HG03159 (cell line): ENCODE measurements around the gene TSPAN13.

Experiments
- ATAC-seq: cut with Tn5 transposase; IDR thresholded peaks from one replicate; pipeline ENCODE4 v1.9.1; 2021; ENCODE audit warnings: mild to moderate bottlenecking, moderate library complexity; ENCODE audit not compliant: unreplicated experiment

Gene TSPAN13

GRCh38 chr7:16753102-16753931, at the start of gene TSPAN13:
Gene TSPAN13, plus strand, starts transcription at chr7:16753755. Its CDS starts 213 bp downstream, at chr7:16753968.
- peak; percentile 70 for ATAC-seq

GRCh38 chr7:16708511-16708910, 45.0 kb upstream of the TSPAN13 start:
- ATAC-seq: no peak

GRCh38 chr7:16708980-16709379, 44.6 kb upstream of the TSPAN13 start:
- ATAC-seq: no peak

- no peak for ATAC-seq
These were observed 42.9 kb upstream of the TSPAN13 start for GRCh38 chr7:16710651-16711050.

DNA sequence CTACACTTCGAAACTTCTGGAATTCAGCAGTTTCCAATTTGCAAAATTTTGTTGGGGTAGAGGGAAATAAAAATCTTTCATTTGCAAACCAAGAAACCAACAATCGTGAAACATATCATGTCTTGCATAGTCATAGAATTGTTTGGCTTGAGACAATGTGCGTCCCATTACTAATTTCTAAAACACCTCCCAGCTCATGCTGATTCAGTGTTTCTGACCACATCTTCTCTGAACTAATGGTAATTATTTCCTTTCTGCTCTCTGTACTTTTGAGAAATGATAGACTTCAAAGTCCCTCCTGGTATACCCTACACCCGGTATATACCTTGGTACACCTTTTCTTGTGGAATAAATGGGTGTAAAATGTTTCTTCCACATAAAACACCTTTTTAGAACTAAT, 41.8 kb upstream of the TSPAN13 start:
- no peak for ATAC-seq

DNA sequence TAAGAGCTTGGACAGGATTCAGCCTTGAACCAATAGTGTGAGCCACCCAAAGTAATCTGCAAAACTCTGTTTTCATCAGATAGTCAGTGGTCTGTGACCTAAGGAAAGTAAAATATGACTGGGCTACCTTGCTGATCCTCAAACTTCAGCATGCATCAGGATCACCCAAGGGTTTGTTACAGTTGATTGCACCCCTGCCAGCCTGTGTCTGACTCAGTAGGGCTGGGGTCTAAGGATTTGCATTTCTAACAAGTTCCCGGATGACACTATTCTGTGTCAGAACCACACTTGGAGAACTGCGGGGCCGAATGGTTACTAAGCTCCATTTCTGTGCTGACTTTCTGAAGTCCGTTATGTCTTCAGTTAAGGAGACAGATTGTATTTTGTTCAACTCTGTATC, 40.6 kb upstream of the TSPAN13 start:
- no peak for ATAC-seq

- no peak for ATAC-seq
These were observed 37.6 kb upstream of the TSPAN13 start for GRCh38 chr7:16715928-16716327.

DNA sequence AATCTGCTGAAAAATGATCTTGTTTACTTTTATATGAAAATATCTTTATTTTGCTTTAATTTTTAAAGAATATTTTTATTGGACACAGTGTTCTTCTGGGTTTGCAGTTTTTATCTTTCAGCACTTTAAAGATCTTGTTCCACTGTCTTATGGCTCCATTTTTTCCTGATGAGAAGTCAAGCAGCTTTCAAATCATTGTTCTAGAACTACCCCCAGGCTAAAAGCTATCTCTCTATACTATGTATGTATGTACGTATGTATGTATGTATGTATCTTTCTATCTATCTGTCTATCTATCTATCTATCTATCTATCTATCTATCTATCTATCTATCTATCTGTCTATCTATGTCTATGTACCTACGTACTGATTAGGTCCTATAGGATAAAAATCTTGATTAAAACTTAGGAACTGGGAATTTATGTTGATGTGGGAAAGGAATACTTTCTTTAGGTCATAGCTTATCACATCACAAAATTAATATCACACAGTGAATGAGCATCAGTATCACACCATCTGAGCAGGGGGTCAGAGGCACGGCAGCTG, 35.4 kb upstream of the TSPAN13 start:
- no peak for ATAC-seq

- ATAC-seq: no peak
These were observed 33.9 kb upstream of the TSPAN13 start for GRCh38 chr7:16719699-16720098.

- no peak for ATAC-seq
These were observed 32.0 kb upstream of the TSPAN13 start for GRCh38 chr7:16721541-16721940.

GRCh38 chr7:16724344-16724743, 29.2 kb upstream of the TSPAN13 start:
- no peak for ATAC-seq

- no peak for ATAC-seq
These were observed 27.4 kb upstream of the TSPAN13 start for GRCh38 chr7:16726189-16726588.

DNA sequence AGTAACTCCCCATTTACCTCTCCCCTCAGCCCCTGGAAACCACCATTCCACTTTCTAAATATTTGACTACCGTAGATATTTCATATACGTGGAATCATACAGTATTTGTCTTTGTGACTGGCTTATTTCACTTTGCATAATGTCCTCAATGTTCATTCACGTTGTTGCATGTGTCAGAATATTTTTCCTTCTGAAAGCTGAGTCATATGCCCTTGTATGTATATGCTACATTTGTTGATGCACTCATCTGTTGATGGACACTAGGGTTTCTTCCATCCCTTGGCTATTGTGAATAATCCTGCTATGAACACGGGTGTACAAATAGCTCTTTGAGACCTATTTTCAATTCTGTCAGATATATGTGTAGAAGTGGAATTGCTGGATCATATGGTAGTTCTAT, 25.8 kb upstream of the TSPAN13 start:
- no peak for ATAC-seq

DNA sequence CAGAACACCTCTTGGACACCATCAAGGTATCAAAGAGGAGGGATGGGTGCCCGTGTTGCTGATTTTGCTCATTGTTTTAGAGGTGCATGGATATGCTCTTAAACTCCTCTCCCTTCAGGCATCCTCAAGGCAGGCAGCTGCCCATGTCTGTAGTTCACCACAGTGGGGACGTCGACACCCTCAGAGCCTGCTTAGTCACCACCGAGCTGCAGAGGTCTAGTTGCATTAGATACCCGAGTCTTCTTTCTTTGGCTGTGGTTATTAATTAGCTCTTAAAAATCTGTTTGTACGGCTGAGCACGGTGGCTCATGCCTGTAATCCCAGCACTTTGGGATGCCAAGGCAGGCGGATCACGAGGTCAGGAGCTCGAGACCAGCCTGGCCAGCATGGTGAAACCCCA, 24.7 kb upstream of the TSPAN13 start:
- ATAC-seq: no peak

DNA sequence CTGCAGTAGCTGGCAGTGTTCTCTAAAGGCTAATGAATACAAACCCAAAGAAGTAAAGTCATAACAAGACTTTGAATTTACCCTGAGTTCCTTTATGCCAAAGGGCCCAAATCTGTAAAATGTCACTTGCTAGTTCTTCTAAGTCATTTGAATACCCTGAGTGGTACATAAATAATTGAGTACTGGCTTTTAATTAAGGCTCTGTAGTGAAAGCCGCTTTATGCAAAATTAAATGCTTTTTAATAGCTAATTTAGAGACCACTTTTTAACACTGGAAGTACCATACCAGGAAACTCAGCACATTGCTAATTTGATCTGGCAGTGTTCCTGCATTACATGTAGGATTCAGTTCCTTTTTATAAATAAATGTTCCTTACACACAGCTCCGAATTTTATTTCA, 24.0 kb upstream of the TSPAN13 start:
- no peak for ATAC-seq

GRCh38 chr7:16730937-16731336, 22.6 kb upstream of the TSPAN13 start:
- no peak for ATAC-seq

GRCh38 chr7:16732828-16733227, 20.7 kb upstream of the TSPAN13 start:
- ATAC-seq: no peak

GRCh38 chr7:16734148-16734726, 19.3 kb upstream of the TSPAN13 start:
- no peak for ATAC-seq

DNA sequence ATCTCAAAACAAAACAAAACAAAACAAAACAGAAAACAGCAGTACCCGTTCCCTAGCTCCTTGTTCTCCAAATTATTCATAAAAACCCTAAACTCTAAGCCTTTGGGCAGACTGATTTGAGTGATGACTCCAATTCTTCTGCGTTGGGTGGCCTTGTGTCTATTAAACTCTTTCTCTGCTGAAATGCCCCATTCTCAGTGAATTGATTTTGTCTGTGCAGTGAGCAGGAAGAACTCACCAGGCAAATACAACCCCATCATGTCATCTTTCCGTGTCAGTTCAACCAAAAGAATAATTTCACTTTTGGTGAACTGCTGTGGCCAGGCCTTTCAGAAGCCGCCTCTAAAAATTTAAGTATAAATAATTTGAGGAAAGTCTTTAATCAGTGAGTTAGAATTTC, 18.5 kb upstream of the TSPAN13 start:
- no peak for ATAC-seq

DNA sequence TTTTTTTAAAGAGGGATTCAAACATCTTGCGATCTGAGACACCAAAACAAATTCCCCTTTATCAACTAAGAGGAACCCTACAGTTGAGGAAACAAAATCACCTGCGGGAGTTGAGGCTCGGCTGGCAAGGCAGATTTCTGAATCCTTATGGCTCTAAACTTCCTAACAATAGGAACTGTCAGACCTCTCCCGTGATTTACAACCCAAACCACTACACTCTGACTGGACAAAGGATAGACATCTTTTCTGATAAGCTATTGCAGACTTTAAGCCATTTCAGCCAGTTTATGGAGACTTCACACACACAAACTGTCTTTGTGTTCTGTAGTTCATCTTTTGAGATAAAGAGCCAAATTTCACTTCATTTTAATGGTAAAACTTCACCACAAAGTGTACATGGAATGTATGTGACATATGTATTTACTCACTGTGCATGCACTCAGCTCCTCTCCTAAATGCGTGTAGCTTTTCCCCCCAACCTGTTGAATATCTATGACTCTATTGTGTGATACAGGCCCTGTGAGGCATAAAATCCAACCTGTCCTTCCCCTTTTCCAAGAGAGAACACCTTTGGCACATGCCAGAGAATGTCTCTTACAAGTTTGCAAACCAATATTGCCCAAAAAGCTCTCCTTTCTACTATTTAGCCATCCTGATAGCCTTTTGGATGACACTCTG, 15.4 kb upstream of the TSPAN13 start:
- no peak for ATAC-seq

GRCh38 chr7:16739863-16740622, 13.5 kb upstream of the TSPAN13 start:
- no peak for ATAC-seq
